ENCODE data around the gene THADA. TPM values are rescaled to one million over a fixed set of nuclear protein-coding genes. Genes with fewer than 3 reads are reported as not detected.
"Not testable (repeated sequence)": the region's sequence is repeated elsewhere in the genome, so short reads cannot be mapped to it uniquely, and the experiment has no call there.

The THADA gene
- total RNA-seq, 1 donor from 2014 or later, result 32.6 TPM

DNA sequence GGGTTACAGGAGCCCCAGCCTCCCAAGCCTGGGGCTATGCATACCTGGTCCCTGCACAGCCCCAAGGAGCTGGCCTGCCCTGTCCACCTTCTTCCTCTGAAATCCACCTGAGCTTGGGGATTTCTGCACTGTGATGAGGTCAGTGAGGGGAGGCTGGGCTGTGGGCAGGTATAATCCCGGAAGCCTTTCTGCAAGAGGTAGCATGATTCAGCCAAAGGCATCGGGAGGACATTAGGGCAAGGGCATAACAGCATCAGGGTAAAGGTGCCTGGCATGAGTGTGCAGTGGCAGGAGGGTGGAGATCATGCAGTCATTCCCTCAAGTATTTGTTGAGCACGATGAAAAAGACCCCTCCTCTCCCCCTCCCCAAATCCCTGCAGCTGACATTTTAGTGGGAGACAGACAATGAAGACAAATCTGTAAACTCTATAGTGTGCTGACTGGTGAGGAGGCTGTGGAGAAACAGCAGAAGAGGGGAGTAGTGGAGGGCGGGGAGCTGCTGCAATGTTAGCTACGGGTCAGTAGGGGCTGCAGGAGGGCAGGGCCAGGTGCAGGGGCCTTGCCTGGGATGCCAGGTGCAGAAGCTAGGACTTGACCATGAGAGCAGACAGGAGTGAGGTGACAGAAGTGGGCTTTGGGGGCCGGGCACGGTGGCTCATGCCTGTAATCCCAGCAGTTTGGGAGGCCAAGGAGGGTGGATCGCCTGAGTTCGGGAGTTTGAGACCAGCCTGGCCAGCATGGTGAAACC is 388.1 kb downstream of the THADA start:
- FAIRE-seq, result no peak

DNA sequence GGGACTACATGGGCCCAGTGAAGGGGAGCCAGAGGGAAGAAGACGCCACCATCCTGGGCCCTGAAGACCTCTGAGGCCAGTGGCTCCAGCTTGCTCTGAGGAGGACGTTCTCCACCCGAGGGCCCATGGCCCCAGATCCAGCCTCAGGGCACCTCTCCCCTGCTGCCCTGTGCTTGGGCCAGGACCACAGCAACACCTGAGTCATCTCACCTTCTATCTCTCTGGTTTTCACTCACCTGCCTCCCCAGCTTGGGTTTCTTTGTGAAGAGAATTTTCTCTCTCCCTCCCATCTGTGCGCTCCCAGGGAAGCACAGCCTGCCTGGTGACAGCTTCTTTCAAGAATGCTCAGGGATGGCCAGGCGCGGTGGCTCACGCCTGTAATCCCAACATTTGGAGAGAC is 389.2 kb downstream of the THADA start:
- FAIRE-seq, result no peak
- DNase-seq (ENCODE audit: low spot score in 2 of 2), result no peak

More for the DNA sequence above, 388.1 kb downstream of the THADA start:
- DNase-seq (ENCODE audit: low spot score in 2 of 2), result no peak

DNA sequence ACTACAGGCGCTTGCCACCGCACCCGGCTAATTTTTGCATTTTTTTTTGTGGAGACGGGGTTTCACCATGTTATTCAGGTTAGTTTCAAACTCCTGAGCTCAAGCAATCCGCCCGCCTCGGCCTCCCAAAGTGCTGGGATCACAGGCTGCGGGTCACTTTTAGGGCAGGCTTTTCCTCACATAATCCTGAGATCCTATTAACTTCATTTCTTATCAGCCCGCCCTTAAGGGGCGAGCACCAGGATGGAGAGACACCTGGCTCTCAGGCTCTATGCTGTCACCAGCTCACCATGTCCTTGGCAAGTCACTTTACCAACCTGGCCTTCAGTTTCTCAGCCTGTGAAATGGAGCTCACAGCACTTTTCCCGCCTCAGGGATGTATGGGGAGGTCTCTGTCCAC is 392.5 kb downstream of the THADA start:
- DNase-seq (ENCODE audit: low spot score in 2 of 2), result no peak
- FAIRE-seq, result no peak

DNA sequence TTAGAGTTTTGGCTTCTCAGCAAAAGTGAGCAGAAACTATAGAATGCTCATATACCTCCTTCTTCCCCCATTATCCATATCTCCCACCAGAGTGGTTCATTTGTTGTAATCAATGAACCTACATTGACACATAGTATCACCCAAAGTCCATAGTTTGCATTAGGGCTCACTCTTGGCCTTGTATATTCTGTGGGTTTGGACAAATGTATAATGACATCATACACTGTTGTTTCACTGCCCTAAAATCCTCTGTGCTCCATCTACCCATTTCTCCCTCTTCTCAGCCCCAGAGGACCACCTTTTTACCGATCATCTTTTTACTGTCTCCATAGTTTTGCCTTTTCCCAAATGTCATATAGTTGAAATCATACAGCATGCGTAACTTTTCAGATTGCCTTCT is 393.5 kb downstream of the THADA start:
- no peak for FAIRE-seq
- DNase-seq (ENCODE audit: low spot score in 2 of 2), result no peak

DNA sequence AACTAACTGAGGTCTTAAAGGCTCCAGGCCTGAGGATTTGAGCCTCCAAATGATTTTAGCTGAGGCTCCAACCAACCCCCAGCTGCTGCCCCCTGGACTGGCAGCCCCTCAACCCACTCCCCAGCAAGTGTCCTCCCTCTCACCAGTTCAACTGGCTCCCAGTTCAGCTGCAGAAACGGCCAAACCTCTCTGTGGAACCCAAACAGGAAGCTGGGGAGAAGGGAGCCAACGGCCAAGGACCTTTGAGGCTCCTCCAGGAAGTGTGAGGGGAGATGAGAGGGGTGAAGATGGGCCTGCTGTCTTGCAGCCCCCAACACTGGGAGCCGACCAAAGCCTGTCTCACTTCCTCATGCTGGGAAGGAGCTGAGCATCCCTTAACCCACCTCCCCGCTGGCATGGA is 394.3 kb downstream of the THADA start:
- FAIRE-seq, result no peak
- DNase-seq (ENCODE audit: low spot score in 2 of 2), result no peak

DNA sequence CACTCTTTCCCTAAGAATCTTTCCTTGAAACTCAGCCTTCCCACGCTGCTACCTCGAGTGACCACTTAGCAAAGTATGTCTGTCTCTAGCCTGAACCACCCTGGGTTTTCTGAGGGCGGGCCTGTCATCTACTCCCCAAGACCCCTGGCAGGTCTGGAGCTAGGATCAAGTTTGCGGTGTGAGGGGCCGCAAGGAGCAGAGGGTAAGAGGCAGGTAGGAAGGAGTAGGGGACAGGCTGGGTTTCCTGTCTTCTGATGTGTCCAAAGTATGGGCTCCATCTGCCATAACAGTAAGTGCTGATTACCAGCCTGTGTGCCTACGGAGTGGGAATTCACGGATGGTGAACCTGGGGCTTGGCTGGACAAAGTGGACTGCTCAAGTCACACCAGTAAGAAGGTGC is 394.8 kb downstream of the THADA start:
- FAIRE-seq (no peak), DNase-seq (ENCODE audit: low spot score in 2 of 2) (no peak)

DNA sequence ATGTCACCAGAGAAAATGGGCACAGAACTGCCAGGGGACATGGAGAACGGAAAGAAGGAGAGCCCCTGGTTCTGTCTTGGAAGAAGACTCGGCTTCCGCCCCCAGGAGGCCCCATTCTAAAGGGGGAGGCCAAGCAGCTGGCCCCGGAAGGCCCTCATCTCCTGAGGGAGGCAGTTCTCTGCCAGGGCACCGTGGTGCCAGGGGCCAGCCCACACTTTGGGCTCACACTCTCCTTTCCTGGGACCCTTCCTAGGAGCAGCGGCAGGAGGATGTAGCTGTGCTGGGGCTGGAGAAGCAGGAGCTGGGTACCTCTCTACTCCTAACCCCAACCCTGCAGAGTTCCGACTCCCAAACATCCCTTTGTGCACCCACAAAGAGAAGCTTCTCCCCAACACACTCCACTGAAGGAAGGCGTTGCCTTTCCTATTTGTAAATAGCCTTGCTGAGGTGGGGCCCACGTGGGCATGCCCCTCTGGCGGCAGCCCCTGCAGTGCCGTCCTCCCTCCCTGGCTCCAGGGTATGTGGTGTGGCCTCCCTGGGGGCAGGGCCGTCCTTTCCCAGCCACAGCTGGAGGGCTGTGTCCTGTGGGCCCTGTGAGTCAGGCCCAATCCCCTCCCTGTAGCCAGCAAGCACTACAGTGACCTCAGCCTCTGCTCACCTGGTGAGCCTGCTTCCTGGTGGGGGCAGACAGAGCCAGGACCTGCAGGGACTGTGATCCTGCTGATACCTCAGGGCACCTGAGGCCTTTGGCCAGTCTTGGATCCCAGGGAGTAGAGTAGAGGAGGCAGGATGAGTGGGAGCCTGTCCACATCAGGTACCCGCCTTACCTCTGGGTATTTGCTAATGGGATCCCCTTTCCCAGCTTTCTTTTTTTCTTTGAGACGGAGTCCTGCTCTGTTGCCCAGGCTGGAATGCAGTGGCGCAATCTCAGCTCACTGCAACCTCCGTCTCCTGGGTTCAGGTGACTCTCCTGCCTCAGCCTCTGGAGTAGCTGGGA is 396.0 kb downstream of the THADA start:
- FAIRE-seq, result no peak
- no peak for DNase-seq (ENCODE audit: low spot score in 2 of 2)

DNA sequence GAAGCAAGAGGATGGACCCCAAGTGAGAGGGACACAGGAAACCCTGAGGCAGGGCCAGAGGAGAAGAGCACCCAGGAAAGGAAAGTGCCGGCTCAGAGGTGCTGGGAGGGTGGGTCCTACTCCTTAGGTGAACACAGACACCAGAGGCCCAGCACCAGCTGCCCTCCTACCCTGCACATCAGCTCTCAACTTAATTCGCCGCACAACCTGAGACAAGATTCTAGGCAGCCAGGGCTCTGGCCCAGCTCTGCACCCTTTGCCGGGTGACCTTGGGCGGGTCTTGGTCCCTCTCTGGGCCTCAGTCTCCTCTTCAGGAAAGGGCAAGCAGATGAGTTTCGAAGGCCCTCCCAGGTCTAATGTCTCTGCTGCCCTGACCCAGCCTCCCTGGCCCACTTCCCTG is 397.6 kb downstream of the THADA start:
- FAIRE-seq, result no peak
- DNase-seq (ENCODE audit: low spot score in 2 of 2), result no peak

DNA sequence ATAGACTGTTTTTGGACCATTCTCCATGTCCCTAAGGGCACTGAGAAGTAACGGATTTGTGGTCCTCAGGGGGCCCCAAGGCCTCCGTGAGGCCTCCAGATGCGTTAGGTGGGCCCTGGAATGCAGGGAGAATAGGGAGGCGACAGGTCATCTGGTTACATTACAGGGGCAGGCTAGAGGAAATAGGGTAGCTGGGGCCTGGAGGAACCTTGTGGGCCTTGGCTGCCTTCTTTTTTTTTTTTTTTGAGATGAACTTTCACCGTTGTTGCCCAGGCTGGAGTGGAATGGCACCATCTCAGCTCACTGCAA is 398.3 kb downstream of the THADA start:
- no peak for DNase-seq (ENCODE audit: low spot score in 2 of 2)
- FAIRE-seq, result no peak

DNA sequence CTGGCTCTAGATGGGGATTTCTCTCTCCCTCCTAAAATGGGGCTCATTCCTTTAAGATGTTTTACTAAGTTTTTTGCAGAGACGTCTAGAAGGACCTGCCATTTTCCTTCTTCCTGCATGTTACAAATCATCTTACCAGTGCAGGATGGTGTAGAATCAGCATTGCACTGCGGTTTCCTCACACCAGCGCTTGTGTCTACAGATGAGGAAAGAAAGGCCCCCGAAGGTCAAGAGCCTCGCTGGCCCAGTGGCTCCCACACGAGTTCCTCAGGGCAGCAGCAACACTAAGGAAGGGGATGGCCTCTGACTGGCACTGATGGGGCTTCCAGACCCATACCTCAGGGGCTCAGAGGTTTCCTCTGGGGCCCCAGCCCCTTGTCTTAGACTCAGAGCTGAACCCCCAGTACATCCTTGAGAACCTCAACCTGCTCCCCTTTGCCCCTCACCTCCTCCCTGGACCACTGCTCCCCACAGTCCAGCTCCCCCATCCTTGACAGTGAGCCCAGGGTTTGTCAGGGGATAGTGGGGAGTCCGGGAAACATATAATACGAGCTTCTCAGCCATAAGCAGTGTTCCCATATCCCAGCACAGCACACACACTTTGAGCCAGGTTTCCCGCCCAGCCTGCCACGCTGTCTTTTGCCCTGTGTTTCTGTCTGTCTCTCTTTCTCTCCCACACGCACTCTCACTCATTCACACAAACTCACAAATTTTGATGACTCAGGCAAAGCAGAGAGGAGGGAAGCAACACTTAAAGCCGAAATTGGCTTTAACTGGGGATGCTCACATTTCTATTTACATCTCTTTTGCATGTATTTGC is 398.9 kb downstream of the THADA start:
- DNase-seq (ENCODE audit: low spot score in 2 of 2), result no peak
- no peak for FAIRE-seq

DNA sequence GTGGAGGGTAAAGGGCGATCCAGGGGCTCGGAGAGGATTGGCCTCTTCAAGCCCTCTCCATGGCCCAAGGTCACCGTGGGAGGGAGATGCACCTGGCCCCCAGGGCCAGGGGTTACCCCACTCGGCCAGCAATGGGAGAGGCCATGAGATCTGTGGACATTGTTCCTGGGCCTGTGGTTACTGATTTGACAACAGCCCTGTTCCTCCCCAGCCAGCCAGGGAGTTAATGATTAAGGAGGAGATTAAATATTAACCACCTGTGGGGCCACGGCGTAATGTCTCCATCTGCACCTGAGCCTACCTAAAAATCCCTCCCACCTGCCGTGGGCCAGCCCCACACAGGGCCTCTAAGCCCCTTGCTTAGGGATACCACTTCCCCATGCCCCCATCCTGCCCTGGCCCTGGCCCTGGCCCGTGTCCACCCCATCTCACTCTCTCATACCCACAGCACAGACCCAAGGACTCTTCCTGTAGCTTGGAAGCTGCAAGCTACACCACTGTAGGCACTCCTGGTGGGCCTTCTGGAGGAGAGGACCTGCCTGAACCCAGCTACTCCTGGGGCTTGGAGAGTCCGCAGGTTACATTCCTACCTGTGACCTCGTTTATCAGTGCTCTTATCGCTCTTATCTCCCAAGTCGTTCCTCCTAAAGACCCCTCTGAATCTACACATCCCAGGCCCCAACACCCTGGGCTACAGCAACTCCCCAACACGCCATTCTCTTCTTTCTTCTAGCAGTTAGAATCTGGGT is 401.5 kb downstream of the THADA start:
- DNase-seq (ENCODE audit: low spot score in 2 of 2) (no peak), FAIRE-seq (no peak)

DNA sequence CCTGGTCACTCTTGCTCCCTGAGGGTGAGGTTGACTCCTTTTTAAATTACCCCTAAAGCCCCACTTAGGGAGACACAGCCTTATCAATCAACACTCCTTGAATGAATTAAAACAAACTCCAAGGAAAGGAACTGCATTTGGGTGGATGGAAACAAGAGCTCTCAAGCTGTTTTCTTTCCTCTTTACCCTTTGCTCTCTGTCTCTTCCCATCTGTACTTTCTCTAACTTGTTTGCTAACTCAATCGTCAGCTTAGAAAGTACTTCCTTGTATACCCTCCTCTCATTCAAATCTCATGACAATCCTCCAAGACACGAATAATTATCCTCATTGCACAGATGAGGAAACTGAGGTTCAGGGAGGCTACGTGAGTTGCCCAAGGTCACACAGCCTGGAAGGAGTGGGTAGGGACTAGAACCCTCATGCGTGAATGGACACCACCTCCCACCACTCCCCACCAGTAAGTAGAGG is 402.2 kb downstream of the THADA start:
- DNase-seq (ENCODE audit: low spot score in 2 of 2), result no peak
- no peak for FAIRE-seq

DNA sequence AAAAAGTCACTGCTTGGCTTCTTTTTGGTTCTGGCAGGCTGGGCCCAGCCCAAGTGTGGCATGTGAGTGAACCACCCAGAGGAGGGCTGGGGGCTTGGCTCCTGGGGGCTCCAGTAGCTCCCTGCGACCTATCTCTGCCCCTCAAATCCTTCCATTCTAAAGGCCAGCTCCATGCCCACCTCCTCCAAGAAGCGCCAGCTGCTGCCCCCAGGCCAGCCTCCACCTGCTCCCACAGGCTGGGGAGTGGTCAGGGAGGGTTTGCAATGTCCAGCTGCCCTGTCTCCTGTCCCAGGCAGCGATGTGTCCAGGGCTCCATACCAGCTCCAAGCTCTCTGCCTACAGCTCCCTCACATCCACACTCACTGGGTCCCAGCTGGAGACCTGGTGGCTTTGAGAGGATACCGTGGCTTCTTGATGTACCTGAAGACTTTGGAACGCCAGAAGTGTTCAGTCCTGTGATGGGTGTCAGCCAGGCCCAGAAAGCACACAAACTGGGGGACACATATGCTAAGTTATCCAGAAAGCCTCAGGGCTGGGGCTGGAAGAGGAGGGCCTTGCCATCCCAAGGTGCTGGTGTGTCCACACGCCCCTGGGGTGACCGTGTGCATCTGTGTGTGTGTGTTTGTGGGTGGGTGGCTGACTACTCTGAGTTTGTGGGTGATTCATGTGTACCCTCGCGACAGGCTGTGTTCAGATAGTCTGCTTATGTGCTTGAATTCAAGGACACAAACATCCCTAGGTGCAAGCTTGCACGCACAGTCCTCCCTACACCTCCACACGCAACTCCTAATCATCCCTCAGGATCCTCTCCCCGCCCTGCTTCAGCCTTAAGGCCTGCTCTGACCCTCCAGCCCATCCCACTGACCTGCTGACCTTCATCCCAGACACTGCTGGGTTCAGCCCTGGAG is 402.8 kb downstream of the THADA start:
- FAIRE-seq (no peak), DNase-seq (ENCODE audit: low spot score in 2 of 2) (no peak)

DNA sequence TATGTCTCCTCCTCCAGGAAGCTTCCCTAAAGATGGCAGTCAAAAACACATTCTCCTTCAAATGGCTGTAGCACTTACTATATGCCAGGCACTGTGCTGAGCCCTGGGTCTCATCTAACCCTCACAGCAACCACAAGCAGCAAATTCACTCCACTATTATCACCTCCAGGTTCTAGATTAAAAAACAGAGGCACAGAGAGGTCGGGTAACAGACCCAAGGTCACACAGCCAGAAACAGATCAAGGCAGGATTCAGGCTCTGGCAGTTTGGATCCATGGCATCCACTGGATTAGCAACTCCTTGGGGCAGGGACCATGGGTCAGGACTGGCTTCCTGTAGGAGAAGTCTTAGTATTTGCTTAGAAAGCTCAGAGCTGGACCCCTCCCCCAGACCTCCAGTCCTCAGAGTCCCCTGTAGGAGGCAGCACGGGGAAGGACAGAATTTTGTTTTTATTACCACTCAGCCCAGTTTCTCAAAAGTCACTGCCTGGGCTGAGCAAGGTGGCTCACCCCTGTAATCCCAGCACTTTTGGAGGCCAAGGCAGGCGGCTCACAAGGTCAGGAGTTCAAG is 403.8 kb downstream of the THADA start:
- no peak for DNase-seq (ENCODE audit: low spot score in 2 of 2)
- FAIRE-seq, result no peak

DNA sequence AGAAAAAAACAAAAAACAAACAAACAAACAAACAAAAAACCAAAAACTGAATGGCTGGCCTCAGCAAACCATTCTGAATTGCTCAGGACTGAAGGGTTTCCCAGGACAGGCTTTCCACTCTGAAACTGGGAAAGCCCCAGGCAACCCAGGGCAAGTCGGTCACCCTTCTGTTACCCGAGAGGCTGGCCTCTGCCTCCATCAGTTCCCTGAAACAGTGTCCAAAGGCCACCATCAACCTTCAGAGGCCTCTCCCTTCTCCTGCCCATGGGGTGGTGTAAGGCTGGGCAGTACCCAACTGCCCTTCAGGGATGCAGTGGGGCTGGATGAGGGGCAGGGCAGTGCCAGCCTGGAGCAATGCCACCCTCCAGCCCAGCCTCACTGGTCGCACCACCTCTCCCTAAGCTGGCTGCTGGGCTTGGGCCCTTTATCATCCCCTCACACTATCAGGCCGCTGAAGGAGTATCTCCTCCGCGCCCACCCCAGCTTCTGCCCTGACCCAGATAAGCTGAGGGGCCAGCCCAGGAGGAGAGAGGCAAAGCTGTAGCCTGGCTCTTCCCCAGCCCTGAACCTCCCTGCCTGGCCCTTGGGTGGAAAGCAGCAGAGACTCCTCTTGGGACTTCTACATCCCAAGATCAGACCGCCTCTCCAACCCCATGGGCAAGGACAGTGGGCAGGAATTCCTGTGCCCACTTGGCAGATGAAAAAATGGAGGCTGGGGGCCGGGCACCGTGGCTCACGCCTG is 405.4 kb downstream of the THADA start:
- no peak for FAIRE-seq
- no peak for DNase-seq (ENCODE audit: low spot score in 2 of 2)

DNA sequence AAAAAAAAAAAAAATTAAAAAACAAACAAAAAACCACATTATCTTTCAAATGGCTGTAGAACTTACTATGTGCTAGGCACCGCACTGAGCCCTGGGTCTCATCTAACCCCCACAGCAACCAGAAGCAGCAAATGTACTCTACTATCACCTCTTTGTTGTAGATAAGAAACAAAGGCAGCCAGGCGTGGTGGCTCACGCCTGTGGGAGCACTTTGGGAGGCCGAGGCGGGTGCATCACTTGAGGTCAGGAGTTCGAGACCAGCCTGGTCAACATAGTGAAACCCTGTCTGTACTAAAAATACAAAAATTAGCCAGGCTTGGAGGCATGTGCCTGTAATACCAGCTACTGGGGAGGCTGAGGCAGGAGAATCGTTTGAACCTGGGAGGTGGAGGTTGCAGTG is 406.0 kb downstream of the THADA start:
- DNase-seq (ENCODE audit: low spot score in 2 of 2); FAIRE-seq: not testable (repeated sequence)

DNA sequence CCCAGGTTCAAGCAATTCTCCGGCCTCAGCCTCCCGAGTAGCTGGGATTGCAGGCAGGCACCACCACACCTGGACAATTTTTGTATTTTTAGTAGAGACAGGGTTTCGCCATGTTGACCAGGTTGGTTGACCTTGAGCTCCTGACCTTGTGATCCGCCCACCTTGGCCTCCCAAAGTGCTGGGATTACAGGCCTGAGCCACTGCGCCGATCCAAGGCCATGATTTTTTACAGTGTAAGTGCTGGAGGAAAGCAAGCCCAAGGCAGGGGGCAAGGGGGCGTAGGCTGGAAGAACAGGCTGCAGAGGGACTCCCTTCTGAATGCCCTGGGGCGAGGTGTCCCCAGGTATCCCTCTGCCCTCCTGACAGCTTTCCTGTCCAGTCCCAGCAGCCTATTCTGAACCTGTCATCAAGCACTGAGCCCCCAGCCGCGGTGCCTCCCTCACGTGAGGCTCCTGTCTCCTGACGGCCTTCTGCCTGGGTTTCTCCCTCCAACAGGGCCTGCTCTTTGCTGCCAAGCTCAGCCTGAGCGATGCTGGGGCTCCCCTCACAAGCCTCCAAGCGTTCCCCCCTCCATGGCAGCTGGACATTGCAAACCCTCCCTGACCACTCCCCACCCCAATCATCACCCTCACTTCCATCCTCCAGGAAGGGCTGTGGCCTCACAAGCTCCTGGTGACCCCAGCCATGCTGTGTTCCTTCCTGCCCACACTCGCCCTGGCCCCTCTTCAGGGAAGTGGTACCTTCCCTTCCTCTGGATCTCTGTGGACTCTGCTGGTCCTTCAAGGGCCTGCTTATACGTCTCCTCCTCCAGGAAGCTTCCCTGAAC is 407.1 kb downstream of the THADA start:
- DNase-seq (ENCODE audit: low spot score in 2 of 2) (no peak), FAIRE-seq (no peak)
